A549 (cell line): Measurements from ENCODE around the gene SULF2. TPM values are rescaled to one million over a fixed set of nuclear protein-coding genes. Genes with fewer than 3 reads are reported as not detected.

Experiments
- ATAC-seq, 2 experiments: fragments of 200-7000 bp in 1 of 2; fragments of >200 bp in 1 of 2; cut with Nextera tagmentation in 1 of 2; cut with Tn5 transposase in 1 of 2; 3 replicates each; pipeline versions ENCODE4 v1.8.0 to v1.9.1; 2018 to 2020; ENCODE audit warnings: mild to moderate bottlenecking in 1 of 2, moderate library complexity in 1 of 2
- CTCF ChIA-PET: fragments of 300-600 bp; sonication (Branson Sonifier 250); formaldehyde crosslinking; extraction: SDS; loops from one replicate; lab custom pipeline; 2021; ENCODE audit warnings: antibody characterized with exemption, inconsistent platforms; lab: Yijun Ruan, JAX
- POLR2A ChIA-PET: fragments of 350-600 bp; formaldehyde crosslinking; extraction: SDS; loops from one replicate; lab custom pipeline; 2021; ENCODE audit warnings: antibody characterized with exemption, inconsistent platforms; lab: Yijun Ruan, JAX
- DNase-seq, 2 experiments: peaks; one replicate each; pipeline versions ENCODE4 v3.0.0 to v3.0.0-alpha.2; 2011 to 2016; ENCODE audit warnings: low read depth in 1 of 2, low spot score in 1 of 2
- FAIRE-seq: peaks from 2 replicates; lab custom pipeline; 2011; peaks lifted over from hg19 to GRCh38; lab: Jason Lieb, UNC
- H3K27ac ChIP-seq, 2 experiments: fragments of >200 bp; sonication (Bioruptor Twin); formaldehyde crosslinking; 3 replicates each; pipeline ENCODE4 v1.5.1; 2016 to 2017
- H3K4me1 ChIP-seq: fragments of >200 bp; sonication (Bioruptor Twin); formaldehyde crosslinking; 3 replicates; pipeline ENCODE4 v1.6.1; 2016
- H3K4me2 ChIP-seq: fragments of >200 bp; sonication (Bioruptor Twin); formaldehyde crosslinking; 3 replicates; pipeline ENCODE4 v1.6.1; 2016
- H3K4me3 ChIP-seq: fragments of >200 bp; sonication (Bioruptor Twin); formaldehyde crosslinking; 3 replicates; pipeline ENCODE4 v1.5.1; 2016
- H3K9me3 ChIP-seq: fragments of >200 bp; sonication (Bioruptor Twin); formaldehyde crosslinking; 3 replicates; pipeline ENCODE4 v1.6.1; 2016
- BHLHE40 ChIP-seq: IDR thresholded peaks from 2 replicates; pipeline ENCODE4 v1.6.1; 2012; ENCODE audit warnings: low read depth, low read length, inconsistent platforms
- CBX2 ChIP-seq: fragments of 200-600 bp; sonication (generic); IDR thresholded peaks from 2 replicates; pipeline ENCODE4 v1.6.1; 2016; ENCODE audit warnings: low read depth, mild to moderate bottlenecking, borderline replicate concordance
- CEBPB ChIP-seq, 2 experiments: fragments of >200 bp in 1 of 2; sonication (Bioruptor Twin) in 1 of 2; formaldehyde crosslinking in 1 of 2; IDR thresholded peaks; 2 replicates each; pipeline ENCODE4 v1.6.1; 2012 to 2016
- EHMT2 ChIP-seq: fragments of 200-600 bp; sonication (generic); IDR thresholded peaks from 2 replicates; pipeline ENCODE4 v1.6.1; 2016; ENCODE audit warnings: antibody characterized with exemption, low read depth, mild to moderate bottlenecking, moderate library complexity
- EP300 ChIP-seq, 2 experiments: fragments of >200 bp; sonication (Bioruptor Twin); formaldehyde crosslinking; IDR thresholded peaks; 2 replicates in 1 of 2; 3 replicates in 1 of 2; pipeline ENCODE4 v1.6.1; 2016 to 2017
- FOSL2 ChIP-seq, 2 experiments: fragments of 450-650 bp in 1 of 2; fragments of >200 bp in 1 of 2; sonication (Bioruptor Twin) in 1 of 2; formaldehyde crosslinking; IDR thresholded peaks; 2 replicates each; pipeline versions ENCODE4 v1.5.0 to v1.6.1; 2016 to 2020; ENCODE audit warnings: mild to moderate bottlenecking in 1 of 2, moderate library complexity in 1 of 2
- JUNB ChIP-seq: fragments of >200 bp; sonication (Bioruptor Twin); formaldehyde crosslinking; IDR thresholded peaks from 2 replicates; pipeline ENCODE4 v1.6.1; 2016
- MAZ ChIP-seq: fragments of 150-350 bp; IDR thresholded peaks from 2 replicates; pipeline ENCODE4 v1.6.1; 2014; ENCODE audit warnings: antibody characterized with exemption, low read depth, low read length, borderline replicate concordance
- NPAS2 ChIP-seq: fragments of 250-450 bp; sonication (Bioruptor Pico); IDR thresholded peaks from 2 replicates; pipeline ENCODE4 v1.8.0; 2022; ENCODE audit warnings: mild to moderate bottlenecking, moderate library complexity, borderline replicate concordance
- POLR2A ChIP-seq: IDR thresholded peaks from 2 replicates; pipeline ENCODE4 v1.6.1; 2012; ENCODE audit warnings: mild to moderate bottlenecking, low read length
- RAD21 ChIP-seq, 2 experiments: fragments of >200 bp in 1 of 2; sonication (Bioruptor Twin) in 1 of 2; formaldehyde crosslinking in 1 of 2; IDR thresholded peaks in 1 of 2; conservative IDR thresholded peaks in 1 of 2; 2 replicates in 1 of 2; 3 replicates in 1 of 2; pipeline ENCODE4 v1.6.1; 2012 to 2018; ENCODE audit warnings: inconsistent platforms in 1 of 2
- TFCP2L1 ChIP-seq: fragments of 250-450 bp; sonication (Bioruptor Pico); IDR thresholded peaks from 2 replicates; pipeline ENCODE4 v1.5.0; 2021; ENCODE audit warnings: mild to moderate bottlenecking
- ZC3H11A ChIP-seq: fragments of 450-650 bp; IDR thresholded peaks from 2 replicates; pipeline ENCODE4 v1.6.1; 2014; ENCODE audit warnings: antibody characterized with exemption, mild to moderate bottlenecking
- ZSCAN20 ChIP-seq: fragments of 250-450 bp; sonication (Bioruptor Pico); IDR thresholded peaks from 2 replicates; pipeline ENCODE4 v1.8.0; 2022; ENCODE audit warnings: mild to moderate bottlenecking, moderate library complexity
- WGBS: methylation state at CpG from one replicate; pipeline ENCODE4 v1.1.6; 2017; ENCODE audit errors: missing lambda C conversion rate; 5-methylcytosine and 5-hydroxymethylcytosine counted together
- polyA plus RNA-seq, 4 experiments: library from polyadenylated mRNA; depleted of rRNA in 3 of 4; stranded (reverse); fragments of >200 nt; fragmentation: RNase III in 1 of 4; extraction: RNeasy Plus Mini Kit Qiagen cat#74134 plus additional on column Dnase treatment in 1 of 4; gene quantifications; 2 replicates in 3 of 4; 3 replicates in 1 of 4; pipeline ENCODE4 v1.2.3, GENCODE V29; 2011 to 2017
- TF ChIP-seq, protein P1 (sequence below): fragments of 200-600 bp; sonication (generic); IDR thresholded peaks from 2 replicates; pipeline ENCODE4 v1.6.1; 2016; ENCODE audit warnings: antibody characterized with exemption, mild to moderate bottlenecking, moderate library complexity
- TF ChIP-seq, protein P2 (sequence below): IDR thresholded peaks from 2 replicates; pipeline ENCODE4 v1.6.1; 2012
- TF ChIP-seq, protein P3 (sequence below): fragments of 250-450 bp; sonication (Bioruptor Pico); IDR thresholded peaks from 2 replicates; pipeline ENCODE4 v1.5.0; 2021; ENCODE audit warnings: mild to moderate bottlenecking, moderate library complexity, borderline replicate concordance
- TF ChIP-seq, protein P4 (sequence below): IDR thresholded peaks from 2 replicates; pipeline ENCODE4 v1.6.1; 2012
- TF ChIP-seq, protein P5 (sequence below): fragments of >200 bp; sonication (Bioruptor Twin); formaldehyde crosslinking; IDR thresholded peaks from 3 replicates; pipeline ENCODE4 v1.5.1; 2016
- TF ChIP-seq, protein P6 (sequence below): IDR thresholded peaks from 2 replicates; pipeline ENCODE4 v1.6.1; 2012; ENCODE audit warnings: low read depth, borderline replicate concordance

SULF2 gene
- polyA plus RNA-seq, 2 of the 4 experiments (the other 2 are of a cell fraction) = 5.8 to 16.8 TPM

DNA sequence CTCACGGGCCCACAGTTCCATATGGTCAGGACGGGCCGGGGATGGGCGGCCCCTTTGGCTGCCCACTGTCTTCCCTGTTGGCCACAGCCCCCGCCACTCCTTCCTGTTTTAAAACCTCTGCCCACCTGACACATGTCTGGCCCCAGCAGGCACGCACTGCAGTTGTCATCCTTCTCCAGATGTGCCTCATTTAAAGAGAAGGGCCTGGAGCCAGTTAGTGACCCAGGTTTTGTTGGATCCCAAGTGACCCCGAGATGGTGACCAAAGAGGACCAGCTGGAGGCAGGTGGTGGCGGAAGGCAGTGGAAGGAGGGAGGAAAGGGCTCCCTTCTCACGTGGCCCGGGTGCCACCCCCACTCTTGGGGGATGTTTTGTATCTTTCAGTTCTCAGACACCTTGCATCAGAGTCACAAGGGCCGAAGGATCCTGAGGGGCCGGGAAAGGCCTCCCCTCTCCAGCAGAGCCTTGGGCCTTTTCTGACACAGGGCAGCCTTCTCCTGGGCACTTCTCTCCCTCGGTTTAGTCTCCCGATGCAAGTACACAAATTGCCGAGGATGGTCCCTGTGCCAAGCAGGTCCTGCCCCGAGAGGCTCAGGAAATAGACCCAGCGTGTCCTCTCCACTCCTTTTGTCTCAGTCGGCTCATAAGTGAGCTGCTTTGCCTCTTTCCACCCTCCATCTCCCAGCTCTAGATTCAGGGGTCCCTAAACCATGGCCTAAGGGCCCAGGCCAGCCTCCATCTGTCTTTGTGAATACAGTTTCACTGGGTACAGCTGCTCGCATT, 117.6 kb downstream of the SULF2 start (continued):
- TF ChIP-seq, protein P1, sequence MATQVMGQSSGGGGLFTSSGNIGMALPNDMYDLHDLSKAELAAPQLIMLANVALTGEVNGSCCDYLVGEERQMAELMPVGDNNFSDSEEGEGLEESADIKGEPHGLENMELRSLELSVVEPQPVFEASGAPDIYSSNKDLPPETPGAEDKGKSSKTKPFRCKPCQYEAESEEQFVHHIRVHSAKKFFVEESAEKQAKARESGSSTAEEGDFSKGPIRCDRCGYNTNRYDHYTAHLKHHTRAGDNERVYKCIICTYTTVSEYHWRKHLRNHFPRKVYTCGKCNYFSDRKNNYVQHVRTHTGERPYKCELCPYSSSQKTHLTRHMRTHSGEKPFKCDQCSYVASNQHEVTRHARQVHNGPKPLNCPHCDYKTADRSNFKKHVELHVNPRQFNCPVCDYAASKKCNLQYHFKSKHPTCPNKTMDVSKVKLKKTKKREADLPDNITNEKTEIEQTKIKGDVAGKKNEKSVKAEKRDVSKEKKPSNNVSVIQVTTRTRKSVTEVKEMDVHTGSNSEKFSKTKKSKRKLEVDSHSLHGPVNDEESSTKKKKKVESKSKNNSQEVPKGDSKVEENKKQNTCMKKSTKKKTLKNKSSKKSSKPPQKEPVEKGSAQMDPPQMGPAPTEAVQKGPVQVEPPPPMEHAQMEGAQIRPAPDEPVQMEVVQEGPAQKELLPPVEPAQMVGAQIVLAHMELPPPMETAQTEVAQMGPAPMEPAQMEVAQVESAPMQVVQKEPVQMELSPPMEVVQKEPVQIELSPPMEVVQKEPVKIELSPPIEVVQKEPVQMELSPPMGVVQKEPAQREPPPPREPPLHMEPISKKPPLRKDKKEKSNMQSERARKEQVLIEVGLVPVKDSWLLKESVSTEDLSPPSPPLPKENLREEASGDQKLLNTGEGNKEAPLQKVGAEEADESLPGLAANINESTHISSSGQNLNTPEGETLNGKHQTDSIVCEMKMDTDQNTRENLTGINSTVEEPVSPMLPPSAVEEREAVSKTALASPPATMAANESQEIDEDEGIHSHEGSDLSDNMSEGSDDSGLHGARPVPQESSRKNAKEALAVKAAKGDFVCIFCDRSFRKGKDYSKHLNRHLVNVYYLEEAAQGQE = no peak
- TF ChIP-seq, protein P2, sequence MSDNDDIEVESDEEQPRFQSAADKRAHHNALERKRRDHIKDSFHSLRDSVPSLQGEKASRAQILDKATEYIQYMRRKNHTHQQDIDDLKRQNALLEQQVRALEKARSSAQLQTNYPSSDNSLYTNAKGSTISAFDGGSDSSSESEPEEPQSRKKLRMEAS = no peak
- no peak for TF ChIP-seq POLR2A
- TF ChIP-seq, protein P3, sequence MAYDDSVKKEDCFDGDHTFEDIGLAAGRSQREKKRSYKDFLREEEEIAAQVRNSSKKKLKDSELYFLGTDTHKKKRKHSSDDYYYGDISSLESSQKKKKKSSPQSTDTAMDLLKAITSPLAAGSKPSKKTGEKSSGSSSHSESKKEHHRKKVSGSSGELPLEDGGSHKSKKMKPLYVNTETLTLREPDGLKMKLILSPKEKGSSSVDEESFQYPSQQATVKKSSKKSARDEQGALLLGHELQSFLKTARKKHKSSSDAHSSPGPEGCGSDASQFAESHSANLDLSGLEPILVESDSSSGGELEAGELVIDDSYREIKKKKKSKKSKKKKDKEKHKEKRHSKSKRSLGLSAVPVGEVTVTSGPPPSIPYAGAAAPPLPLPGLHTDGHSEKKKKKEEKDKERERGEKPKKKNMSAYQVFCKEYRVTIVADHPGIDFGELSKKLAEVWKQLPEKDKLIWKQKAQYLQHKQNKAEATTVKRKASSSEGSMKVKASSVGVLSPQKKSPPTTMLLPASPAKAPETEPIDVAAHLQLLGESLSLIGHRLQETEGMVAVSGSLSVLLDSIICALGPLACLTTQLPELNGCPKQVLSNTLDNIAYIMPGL = no peak
- no peak for TF ChIP-seq RAD21 (conservative IDR thresholded peaks at IDR 0.05 in 1 of 2, IDR thresholded peaks at IDR 0.05 in 1 of 2)

DNA sequence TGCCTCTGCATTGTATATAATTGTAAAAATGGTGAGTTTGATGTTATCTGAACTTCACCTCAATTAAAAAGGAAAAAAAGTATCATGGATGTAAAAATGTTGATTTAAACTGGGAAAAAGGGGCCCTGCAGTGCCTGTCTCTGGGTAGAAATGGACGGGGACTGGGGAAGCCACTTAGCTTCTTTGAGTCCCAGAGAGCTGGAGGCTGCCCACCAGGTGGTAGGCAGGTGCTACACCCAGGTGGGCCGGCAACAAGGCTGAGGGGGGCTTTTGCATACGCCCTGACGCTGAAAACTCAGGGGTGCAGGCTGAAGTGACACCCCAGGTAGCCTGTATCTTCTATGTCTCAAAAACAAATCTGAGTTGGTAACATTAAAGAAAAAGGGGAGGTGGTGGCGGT, 118.2 kb downstream of the SULF2 start:
- H3K27ac ChIP-seq = no peak overlapping the region
- ATAC-seq (no peak), FAIRE-seq (no peak)
- H3K4me2 ChIP-seq = no peak overlapping the region
- H3K4me3 ChIP-seq = no peak overlapping the region
- no peaks in the 10 kb centered on the region for H3K9me3 ChIP-seq
- TF ChIP-seq BHLHE40 (no peak), NPAS2 (CRISPR knock-in tag) (no peak), TFCP2L1 (CRISPR knock-in tag) (no peak), RAD21 (conservative IDR thresholded peaks at IDR 0.05 in 1 of 2, IDR thresholded peaks at IDR 0.05 in 1 of 2) (no peak), EP300 (IDR thresholded peaks at IDR 0.05) (no peak), CBX2 (no peak), JUNB (no peak), MAZ (no peak), ZC3H11A (no peak), ZSCAN20 (CRISPR knock-in tag) (no peak), CEBPB (IDR thresholded peaks at IDR 0.05) (no peak), EHMT2 (no peak), FOSL2 (IDR thresholded peaks at IDR 0.05) (no peak), FOSL2 (CRISPR knock-in tag; IDR thresholded peaks at IDR 0.05) (no peak)
- TF ChIP-seq, protein P4, sequence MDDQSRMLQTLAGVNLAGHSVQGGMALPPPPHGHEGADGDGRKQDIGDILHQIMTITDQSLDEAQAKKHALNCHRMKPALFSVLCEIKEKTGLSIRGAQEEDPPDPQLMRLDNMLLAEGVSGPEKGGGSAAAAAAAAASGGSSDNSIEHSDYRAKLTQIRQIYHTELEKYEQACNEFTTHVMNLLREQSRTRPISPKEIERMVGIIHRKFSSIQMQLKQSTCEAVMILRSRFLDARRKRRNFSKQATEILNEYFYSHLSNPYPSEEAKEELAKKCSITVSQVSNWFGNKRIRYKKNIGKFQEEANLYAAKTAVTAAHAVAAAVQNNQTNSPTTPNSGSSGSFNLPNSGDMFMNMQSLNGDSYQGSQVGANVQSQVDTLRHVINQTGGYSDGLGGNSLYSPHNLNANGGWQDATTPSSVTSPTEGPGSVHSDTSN = no peak
- TF ChIP-seq, protein P3 = no peak
- TF ChIP-seq, protein P5, sequence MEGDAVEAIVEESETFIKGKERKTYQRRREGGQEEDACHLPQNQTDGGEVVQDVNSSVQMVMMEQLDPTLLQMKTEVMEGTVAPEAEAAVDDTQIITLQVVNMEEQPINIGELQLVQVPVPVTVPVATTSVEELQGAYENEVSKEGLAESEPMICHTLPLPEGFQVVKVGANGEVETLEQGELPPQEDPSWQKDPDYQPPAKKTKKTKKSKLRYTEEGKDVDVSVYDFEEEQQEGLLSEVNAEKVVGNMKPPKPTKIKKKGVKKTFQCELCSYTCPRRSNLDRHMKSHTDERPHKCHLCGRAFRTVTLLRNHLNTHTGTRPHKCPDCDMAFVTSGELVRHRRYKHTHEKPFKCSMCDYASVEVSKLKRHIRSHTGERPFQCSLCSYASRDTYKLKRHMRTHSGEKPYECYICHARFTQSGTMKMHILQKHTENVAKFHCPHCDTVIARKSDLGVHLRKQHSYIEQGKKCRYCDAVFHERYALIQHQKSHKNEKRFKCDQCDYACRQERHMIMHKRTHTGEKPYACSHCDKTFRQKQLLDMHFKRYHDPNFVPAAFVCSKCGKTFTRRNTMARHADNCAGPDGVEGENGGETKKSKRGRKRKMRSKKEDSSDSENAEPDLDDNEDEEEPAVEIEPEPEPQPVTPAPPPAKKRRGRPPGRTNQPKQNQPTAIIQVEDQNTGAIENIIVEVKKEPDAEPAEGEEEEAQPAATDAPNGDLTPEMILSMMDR = no peak
- TF ChIP-seq, protein P6, sequence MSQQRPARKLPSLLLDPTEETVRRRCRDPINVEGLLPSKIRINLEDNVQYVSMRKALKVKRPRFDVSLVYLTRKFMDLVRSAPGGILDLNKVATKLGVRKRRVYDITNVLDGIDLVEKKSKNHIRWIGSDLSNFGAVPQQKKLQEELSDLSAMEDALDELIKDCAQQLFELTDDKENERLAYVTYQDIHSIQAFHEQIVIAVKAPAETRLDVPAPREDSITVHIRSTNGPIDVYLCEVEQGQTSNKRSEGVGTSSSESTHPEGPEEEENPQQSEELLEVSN = no peak
- TF ChIP-seq, all 56 proteins: peak for 0
- 87% methylated on average over 5 of the region's 5 CpGs for WGBS
- ChIA-PET POLR2A (no interaction called here), CTCF (interaction anchor here (3.9 to 4.1 kb wide), 2 partner anchors 11 to 954 kb away, joined by 20 to 22 read pairs; no protein-coding TSS in a partner anchor)
- H3K4me1 ChIP-seq = peaks cover 4% of the 10 kb centered on the region; the same call in 1 of the 3 replicates
- no peak for DNase-seq
